Measurements from ENCODE around the gene SFTPD. TPM values are rescaled to one million over a fixed set of nuclear protein-coding genes. Genes with fewer than 3 reads are reported as not detected.
A peak's percentile ranks its signal among the peaks of the same experiment; 100 is the strongest.
"Not testable (repeated sequence)": the region's sequence is repeated elsewhere in the genome, so short reads cannot be mapped to it uniquely, and the experiment has no call there.

Gene SFTPD
- total RNA-seq, 2 donors from 2014 or later = 0.74 to 2.1 TPM

DNA sequence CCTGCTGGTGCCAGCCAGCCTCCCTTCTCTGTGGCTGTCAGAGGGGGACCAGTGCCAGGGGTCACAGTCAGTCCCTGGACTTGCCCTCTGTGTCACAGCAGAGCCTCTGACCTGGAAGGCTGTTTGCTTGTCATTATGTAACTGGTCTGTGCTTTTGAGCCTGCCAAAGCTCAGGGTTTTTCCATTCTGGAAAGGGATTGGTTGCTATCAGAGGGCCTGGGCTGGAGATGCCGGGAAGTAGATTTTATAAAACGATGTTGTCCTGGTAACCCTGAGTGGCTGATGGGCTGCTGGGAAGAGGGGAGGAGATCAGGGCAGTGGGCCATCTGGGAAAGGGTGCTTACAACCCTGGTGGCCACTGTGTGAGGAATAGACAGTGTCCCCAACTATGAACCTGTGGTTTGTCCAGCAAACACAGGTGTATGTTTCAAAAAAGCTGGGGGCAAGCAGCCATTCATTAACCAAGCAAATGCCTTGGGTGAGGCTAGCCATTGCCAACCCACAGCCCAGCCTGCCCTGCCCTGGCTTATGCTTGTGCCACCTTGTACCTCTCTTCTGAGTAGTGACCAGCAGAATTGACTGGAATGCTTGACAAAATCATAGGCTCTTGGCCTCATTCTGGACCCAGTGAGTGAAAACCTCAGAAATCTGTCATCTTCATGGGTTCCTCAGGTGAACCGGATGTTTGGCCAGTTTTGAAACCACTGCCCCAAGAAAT is 21.6 kb downstream of the SFTPD start:
- no peaks in the 10 kb centered on the region for H3K27me3 ChIP-seq
- H3K36me3 ChIP-seq = peaks cover 5% of the 10 kb centered on the region
- no peak overlapping the region for H3K4me3 ChIP-seq
- DNase-seq (ENCODE audit: low spot score) = peak; percentile 58
- H3K27ac ChIP-seq = no peak overlapping the region
- no peaks in the 10 kb centered on the region for H3K9me3 ChIP-seq
- TF ChIP-seq, protein P1, sequence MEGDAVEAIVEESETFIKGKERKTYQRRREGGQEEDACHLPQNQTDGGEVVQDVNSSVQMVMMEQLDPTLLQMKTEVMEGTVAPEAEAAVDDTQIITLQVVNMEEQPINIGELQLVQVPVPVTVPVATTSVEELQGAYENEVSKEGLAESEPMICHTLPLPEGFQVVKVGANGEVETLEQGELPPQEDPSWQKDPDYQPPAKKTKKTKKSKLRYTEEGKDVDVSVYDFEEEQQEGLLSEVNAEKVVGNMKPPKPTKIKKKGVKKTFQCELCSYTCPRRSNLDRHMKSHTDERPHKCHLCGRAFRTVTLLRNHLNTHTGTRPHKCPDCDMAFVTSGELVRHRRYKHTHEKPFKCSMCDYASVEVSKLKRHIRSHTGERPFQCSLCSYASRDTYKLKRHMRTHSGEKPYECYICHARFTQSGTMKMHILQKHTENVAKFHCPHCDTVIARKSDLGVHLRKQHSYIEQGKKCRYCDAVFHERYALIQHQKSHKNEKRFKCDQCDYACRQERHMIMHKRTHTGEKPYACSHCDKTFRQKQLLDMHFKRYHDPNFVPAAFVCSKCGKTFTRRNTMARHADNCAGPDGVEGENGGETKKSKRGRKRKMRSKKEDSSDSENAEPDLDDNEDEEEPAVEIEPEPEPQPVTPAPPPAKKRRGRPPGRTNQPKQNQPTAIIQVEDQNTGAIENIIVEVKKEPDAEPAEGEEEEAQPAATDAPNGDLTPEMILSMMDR (IDR thresholded peaks at IDR 0.05) = no peak
- H3K4me1 ChIP-seq = peaks cover 0 to 7% of the 10 kb centered on the region in 2 donors

DNA sequence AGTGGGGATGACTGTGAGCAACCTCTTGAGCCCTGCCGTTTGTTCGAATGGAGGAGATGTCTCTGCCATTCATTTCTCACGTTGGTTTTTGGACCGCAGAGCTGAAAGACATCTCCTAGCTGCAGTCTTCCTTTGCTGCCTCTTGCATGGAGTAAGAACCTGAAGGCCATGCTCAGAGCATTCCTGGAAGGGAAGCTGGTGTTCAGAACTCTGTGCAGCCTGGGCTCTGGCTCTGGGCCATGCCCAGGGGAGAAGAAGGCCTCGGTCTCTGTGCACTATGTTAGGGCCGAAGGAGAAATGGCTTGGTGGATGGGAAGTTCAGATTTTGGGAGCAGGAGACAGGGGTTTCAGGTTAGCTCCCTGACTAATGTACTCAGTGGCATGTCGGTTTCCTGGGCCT is 22.9 kb downstream of the SFTPD start:
- TF ChIP-seq, protein P1 (IDR thresholded peaks at IDR 0.05) = no peak
- no peaks in the 10 kb centered on the region for H3K27me3 ChIP-seq
- no peak for DNase-seq (ENCODE audit: low spot score)
- no peak overlapping the region for H3K4me3 ChIP-seq
- H3K36me3 ChIP-seq = peaks cover 5% of the 10 kb centered on the region
- H3K9me3 ChIP-seq = no peaks in the 10 kb centered on the region
- H3K27ac ChIP-seq = no peak overlapping the region
- peaks cover 0 to 7% of the 10 kb centered on the region in 2 donors for H3K4me1 ChIP-seq

DNA sequence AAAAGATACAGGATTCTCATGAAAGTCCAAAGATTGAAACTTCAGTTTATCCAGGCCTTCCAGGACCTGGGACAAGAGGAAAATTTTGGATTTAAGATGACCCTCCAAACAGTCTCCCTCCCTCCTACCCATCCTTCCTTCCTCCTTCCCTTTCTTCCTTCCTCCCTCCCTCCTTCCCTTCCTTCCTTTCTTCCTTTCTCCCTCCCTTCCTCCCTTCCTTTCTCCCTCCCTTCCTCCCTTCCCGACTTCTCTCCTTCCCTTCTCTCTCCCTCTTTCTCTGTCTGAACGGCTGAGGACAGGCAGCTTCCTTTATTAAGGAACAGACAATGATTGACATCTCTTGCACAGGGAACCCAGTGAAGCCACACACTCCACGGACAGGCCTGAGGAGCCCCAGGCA is 23.3 kb downstream of the SFTPD start:
- H3K4me3 ChIP-seq = no peak overlapping the region
- H3K36me3 ChIP-seq = peaks cover 5% of the 10 kb centered on the region
- TF ChIP-seq, protein P1 (IDR thresholded peaks at IDR 0.05) = no peak
- no peaks in the 10 kb centered on the region for H3K9me3 ChIP-seq
- DNase-seq (ENCODE audit: low spot score) = no peak
- no peak overlapping the region for H3K27ac ChIP-seq
- peaks cover 0 to 7% of the 10 kb centered on the region in 2 donors for H3K4me1 ChIP-seq
- H3K27me3 ChIP-seq = no peaks in the 10 kb centered on the region

DNA sequence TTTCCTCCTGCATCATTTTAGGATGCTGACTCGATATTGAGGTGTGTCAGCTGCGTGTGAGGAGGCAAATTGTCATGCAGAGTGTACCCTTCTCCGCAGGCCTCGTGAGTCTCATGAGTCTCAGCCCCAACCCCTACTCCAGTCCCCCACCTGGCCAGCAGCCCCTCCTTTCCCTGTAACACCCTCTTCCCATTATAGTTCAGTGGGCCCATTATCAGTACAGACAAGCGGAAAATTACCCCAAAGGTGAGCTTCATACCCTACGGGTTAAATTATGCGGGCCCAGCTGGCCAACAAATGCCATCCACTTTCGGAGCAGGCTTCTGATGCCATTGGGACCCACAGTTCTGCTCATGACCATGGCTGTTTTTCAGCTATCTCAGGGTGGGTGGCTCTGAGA is 25.2 kb downstream of the SFTPD start:
- H3K4me1 ChIP-seq = peaks cover 0 to 7% of the 10 kb centered on the region in 2 donors
- H3K27me3 ChIP-seq = no peaks in the 10 kb centered on the region
- H3K36me3 ChIP-seq = peaks cover 5% of the 10 kb centered on the region
- DNase-seq (ENCODE audit: low spot score) = no peak
- H3K27ac ChIP-seq = no peak overlapping the region
- H3K9me3 ChIP-seq = no peaks in the 10 kb centered on the region
- H3K4me3 ChIP-seq = no peak overlapping the region
- TF ChIP-seq, protein P1 (IDR thresholded peaks at IDR 0.05) = no peak

DNA sequence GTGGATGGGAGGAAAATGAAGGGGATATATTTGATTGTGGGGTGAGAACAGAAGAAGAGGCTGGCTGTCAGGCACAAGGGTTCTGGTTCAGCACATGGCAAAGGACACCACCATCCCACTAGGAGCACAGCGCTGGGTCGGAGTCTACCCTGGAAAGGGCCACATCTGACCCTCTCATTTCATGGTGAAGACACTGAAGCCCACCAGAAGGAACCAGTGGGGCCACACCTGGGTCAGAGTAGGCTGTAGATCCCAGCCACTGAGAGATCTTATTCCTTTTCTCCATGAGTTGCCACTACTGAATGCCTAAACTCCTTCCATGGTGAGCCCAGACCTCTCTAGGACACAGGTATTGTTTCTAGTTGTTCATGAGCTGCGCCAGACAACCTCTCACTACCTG is 25.8 kb downstream of the SFTPD start:
- DNase-seq (ENCODE audit: low spot score) = no peak
- Histone ChIP-seq H3K36me3 (peaks cover 5% of the 10 kb centered on the region), H3K27ac (no peak overlapping the region), H3K9me3 (no peaks in the 10 kb centered on the region), H3K4me1 (peaks cover 0 to 7% of the 10 kb centered on the region in 2 donors), H3K4me3 (no peak overlapping the region), H3K27me3 (no peaks in the 10 kb centered on the region)
- TF ChIP-seq, protein P1 (IDR thresholded peaks at IDR 0.05) = no peak

DNA sequence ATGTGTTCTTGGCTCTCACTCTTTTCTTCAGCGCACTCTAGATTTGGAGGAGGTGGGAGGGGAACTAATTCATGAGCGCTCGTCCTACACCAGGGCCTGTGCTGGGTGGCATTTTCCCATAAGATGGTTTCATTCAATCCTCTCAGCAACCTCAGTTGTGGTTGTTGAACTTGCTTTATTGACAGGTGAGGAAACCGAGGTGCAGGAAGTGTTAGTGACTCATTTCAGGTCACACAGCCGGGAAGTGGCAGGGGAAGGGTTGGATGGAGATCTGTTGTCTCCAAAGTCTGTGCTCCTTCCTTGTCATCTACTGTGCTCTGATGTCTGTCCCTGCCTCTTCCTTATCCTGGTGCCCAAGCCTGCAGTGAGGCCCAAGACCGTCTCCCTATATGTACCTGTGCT is 26.9 kb downstream of the SFTPD start:
- not testable (repeated sequence) for H3K27ac ChIP-seq; H3K4me1 ChIP-seq; H3K36me3 ChIP-seq; H3K4me3 ChIP-seq; H3K9me3 ChIP-seq; DNase-seq (ENCODE audit: low spot score); H3K27me3 ChIP-seq

DNA sequence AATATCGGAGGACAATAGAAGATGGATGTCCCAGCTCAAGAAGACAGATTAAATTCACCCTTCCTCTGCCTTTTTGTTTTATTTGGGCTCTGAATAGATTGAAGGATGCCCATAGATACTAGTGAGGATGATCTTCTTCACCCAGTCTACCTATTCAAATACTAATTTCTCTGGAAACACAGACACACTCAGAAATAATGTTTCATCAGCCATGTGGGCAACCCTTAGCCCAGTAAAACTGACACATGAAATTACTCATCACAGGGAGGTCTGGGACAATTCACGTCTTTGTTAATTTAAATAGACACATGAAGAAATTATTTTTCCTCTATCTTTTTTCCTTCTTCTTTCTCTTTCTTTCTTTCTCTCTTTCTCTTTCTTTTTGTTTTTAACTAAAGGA is 33.1 kb downstream of the SFTPD start:
- not testable (repeated sequence) for H3K36me3 ChIP-seq; H3K4me3 ChIP-seq; H3K27ac ChIP-seq; H3K4me1 ChIP-seq; H3K9me3 ChIP-seq; DNase-seq (ENCODE audit: low spot score); H3K27me3 ChIP-seq
